Embryonic facial prominence (tissue), 1 donor: ENCODE measurements around the gene KRABD2.
"Not testable (repeated sequence)": the region's sequence is repeated elsewhere in the genome, so short reads cannot be mapped to it uniquely, and the experiment has no call there.

Experiments
- DNase-seq: peaks from one replicate; pipeline ENCODE4 v3.0.0-alpha.2; 2016; ENCODE audit errors: extremely low spot score

Gene KRABD2

DNA sequence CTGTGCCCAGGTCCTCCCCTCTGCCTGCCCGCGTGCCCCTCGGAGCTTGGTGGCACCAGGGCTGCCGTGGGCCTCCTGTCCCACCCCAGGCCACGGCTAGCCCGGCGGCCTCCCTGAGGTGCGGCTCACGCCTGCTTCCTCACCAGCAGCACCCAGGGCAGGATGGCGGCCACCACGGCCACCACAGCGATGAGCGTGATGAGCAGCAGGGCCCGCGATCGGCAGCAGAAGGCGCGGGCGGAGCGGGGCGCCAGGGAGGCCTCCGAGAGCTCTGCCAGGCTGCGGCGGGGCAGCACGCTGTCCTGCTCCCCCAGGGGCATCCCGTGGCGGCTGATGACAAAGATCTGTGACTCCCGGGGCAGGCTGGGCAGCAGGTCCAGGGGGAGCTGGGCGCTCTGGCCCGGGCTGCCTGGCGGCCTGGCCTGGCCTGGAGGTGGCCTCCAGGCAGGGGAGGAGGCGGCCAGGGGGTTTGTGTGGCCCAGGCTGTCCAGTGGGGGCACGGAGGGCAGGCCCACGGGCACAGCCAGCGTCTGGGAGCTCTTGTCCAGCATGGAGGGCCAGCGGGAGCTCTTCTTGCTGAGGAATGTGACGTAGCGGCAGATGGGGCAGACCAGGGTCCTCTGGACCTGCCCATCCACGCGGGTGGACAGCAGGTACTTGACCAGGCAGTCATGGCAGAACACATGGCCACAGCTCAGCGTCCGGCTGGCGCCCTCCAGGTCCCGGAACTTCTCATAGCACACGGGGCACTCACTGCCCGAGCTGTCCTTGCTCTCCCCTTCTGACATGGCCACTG is 16.4 kb upstream of the KRABD2 start:
- DNase-seq, result no peak

DNA sequence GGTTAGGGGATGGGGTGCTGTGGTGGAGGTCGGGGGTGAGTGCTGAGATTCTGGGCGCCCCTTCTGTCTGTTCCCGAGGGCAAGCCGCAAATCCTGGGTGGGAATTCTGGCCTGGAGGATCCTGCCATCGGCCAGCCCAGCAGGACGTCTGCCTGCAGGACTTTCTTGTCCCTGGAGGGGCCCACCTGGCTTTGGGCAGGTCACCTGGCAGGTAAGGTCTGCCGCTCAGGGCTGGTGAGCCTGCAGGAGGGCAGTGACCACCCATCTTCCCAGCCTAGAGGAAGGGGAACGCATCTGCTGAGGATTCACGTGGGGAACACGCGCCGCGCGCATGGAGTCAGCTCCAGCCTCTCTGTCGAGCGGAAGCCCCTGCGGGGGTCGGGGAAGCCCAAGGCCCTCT is 15.8 kb upstream of the KRABD2 start:
- no peak for DNase-seq

DNA sequence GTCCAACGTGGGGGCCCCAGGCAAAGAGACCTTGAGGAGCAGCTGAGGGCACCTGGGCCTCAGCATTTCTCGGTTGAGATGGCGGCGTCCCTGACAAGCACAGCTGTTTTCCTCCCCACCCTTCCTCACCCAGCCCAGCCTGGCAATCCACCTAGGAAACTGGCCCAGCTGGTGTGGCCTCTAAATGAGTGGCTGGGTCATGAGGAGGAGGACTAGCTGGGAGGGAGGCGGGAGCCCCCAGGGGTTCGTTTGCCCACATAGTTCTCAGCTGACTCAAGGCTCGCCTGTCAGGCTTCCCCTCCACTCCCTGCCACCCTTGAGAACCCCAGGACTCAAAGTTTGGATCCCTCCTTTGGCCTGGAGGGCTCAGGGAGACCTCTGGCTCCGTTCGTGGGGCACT is 15.2 kb upstream of the KRABD2 start:
- no peak for DNase-seq

DNA sequence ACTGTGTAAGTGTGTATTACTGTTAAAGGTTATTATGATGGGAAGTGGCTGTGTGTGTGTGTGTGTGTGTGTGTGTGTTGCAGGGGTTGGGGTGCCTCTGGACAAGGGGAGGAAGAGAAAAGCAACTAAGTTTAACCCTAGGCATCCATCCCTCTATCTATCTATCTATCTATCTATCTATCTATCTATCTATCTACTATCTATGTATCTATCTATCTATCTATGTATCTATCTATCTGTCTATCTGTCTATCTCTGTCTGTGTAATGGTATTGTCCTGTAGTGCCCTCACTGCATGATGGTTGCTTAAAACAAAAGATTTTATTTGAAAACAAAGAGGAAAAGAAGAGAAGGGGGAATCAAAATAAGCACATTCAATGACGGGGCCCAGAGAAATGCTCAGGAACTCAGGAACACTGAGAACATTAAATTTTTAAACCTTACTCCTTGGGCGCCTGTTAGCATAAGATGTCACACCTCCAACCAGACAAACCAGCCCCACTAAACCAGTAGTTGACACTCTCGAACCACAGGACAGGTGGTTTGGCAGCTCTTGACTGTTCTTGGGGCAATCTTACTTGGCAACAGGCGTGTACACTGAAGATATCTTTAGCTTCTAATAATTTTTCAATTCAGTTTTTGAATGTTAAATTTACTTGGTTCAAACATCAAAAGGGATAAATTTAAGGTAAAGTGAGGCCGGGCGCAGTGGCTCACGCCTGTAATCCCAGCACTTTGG is 11.6 kb upstream of the KRABD2 start:
- DNase-seq, result no peak

DNA sequence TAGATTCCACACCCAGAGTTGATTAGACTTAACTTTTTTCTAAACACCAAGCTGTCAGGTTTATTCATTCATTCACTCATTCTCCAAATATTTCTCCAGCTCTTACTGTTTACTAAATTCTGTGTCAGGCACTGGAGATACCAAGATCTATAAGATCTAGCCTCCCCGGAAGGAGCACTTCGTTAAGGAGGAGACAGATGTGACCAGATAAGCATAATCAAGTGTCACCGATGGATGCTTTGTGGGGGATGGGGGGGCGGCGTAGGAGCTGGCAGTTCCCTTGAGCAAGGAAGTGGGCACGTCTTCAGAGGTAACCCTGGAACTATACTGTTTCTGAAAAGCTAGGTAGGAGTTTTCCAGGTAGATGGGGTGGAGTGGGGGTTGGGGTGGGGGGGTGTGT is 10.3 kb upstream of the KRABD2 start:
- DNase-seq, result no peak

DNA sequence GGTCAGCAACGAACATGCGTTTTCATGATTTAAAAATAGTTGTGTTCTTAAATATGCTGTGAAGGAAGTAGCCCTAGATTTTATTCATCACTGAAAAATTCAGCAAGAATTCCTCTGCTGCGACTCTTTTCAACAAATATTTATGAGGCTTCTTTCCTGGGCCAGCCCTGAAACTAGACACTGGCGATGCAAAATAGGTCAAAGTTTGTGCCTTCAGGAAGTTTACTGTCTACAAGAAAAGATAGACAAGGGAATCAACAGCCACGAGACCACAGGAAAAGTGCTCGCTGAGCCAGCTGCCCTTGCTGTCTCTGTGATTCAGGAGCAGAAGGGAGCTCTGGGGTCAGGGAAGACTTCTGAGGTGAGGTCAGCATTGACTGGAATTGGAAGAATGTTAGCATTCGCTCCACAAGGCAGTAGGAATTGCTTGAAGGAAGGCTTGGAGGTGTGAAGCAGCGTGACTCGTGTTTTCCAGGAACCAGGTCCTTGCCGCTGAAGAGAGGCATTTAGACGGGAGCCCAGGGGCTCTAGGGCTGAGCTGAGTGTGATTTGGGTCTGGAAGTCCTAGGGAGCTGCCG is 8.4 kb upstream of the KRABD2 start:
- no peak for DNase-seq

DNA sequence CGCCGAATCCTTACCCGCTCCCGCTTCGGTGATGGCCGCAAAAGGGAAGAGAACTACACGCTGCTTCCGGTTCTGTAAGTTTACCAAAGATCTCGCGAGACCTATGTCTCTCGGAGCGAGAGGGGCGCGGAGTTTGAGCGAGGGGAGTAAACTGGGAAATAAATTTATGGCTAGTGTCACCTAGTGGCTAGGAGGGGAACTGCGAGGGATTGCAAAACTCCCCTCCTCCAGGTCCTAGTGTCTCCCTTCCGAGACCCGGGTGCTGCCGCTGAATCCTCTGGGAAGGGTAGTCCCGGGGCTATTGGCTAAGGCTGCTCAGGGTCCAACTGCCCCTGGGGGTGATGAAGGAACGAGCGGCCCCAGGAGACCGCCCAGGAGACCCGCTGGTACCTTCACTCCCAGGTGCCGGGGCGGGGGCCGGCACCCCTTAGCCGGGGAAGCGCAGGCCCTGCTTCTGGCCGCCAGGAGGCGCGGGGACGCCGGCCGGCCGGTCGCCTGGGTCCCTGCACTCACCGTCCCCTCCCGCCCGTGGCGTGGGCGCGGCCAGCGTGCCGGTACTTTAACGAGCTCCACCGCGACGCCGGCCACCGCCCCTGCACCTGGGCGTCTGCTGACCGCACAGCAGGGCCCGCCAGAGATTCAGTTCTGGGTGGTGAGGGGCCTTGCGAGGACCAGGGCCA is 6.8 kb upstream of the KRABD2 start, which contains the start of gene RPL26:
TSS of gene RPL26 (minus strand) at position 51 of the 680 bp plus-strand sequence. CDS start 883 bp downstream, outside the sequence.
- peak; percentile 98 for DNase-seq

DNA sequence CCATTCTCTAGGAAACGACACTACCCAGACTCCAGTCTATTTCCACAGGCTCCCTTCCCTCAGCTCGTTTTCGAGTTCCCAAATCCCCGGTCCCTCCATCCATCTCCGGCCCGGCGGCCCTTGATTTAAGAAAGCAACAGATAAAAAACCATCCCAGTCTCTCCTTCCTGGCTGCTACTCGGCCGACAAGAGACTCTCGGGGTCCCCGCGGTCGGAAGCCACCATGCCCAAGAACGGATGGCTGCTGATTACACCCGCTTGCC is 6.3 kb upstream of the KRABD2 start:
- DNase-seq, result no peak

DNA sequence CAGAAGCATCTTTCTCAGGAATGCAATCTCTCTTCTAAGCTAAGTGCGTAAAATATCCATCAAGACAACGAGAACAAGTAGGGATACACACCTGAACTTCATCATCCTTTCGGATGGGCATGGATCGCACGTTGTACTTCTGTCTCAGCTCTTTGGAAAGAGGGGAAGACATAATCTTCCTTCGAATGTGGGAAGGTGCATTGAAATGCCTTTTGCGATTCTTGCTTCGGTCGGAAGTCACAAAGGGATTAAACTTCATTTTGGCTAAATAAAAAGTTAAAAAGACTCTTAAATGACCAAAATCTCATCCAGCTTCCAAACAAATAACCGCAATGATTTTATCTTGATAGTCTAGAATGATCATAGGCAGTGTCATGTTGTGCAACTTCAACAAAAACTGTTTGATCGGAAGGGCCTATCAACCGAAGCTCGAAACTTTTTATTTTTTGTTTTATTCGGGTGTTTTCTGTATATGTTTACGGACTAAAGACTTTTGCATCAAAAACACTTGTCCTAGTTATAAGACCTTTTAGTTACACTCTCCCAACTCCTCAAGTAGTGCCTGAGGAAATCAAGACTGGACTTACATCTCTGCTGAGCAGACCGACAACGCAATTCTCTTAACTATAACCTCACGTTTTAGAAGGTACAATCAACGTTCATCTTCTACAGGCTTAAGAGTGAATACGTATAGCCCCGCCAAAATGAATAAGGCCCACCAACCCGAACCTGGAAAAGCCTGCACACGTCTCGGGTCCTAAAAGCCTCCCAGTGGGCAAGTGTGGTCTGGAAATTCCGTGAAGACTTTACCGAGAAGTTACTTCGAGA is 5.8 kb upstream of the KRABD2 start:
- no peak for DNase-seq

DNA sequence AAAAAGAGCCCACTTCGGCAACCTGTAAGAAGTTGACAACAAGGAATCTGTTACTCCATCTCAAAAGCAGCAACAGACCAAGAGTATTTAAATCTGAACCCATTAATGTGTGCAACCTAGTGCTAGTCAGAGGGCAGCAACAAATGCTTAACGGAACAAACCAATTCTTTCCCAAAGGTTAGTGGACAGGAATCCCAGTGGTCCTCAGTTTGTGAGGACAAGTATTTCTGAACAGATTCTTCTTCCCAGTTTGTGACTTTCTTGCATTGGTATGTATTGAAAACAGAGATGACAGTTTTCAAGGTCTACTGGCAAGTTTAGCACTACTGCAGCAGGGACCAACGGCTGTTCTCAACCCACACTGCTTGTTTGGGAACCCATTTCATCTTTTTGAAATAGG is 3.5 kb upstream of the KRABD2 start:
- no peak for DNase-seq

DNA sequence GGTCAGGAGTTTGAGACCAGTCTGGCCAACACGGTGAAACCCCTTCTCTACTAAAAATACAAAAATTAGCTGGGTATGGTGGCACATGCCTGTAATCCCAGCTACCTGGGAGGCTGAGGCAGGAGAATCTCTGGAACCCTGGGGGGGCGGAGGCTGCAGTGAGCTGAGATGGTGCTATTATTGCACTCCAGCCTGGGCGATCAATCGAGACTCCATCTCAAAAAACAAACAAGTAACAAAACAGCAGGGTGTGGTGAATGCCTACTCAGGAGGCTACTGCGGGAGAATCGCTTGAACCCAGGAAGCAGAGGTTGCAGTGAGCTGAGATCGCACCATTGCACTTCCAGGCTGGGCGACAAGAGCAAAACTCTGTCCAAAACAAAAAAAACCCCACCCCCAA is 1.6 kb upstream of the KRABD2 start:
- not testable (repeated sequence) for DNase-seq

DNA sequence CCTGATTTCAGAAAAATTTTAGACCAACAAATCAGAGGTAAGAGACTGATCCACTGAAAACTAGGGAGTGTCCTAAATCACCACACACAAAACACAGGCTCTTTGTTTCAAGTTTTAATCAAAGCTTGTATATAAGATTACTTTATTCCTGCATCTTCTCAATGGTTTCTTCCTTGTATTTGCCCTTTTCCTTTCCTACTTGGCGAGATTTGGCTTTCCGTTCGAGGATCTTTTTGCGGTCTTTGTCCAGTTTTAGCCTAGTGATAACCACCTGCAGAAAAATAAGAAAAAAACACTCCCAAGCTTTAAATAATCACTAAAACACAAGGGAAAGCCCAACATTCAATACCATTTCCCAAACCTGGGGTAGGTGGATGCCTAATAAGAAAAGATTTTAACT is 918 bp upstream of the KRABD2 start:
- DNase-seq, result no peak

DNA sequence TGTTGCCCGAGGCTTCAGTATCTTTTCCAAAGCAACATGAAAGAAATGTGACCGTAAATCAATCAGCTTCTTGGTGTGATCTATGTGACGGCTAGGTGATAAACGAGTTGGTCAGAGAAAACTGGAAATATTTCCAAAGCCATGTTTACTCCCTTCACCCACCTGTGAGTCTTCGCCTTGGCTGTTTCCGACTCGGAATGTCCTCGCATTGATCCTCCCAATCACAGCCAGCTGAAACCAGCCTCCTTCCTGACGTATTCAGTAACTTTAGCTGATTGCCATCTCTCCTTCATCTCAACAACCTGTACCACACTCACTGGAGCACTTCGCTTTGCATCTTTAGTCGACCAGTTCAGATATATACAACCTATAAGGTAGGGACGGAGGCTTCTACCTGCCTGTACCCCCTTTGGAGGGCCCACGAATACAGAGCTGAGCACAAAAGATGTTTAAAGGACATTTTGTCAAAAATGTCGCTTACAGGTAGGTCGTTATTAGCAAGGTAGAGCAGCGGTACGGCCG is 705 bp downstream of the KRABD2 start:
- DNase-seq, result no peak

DNA sequence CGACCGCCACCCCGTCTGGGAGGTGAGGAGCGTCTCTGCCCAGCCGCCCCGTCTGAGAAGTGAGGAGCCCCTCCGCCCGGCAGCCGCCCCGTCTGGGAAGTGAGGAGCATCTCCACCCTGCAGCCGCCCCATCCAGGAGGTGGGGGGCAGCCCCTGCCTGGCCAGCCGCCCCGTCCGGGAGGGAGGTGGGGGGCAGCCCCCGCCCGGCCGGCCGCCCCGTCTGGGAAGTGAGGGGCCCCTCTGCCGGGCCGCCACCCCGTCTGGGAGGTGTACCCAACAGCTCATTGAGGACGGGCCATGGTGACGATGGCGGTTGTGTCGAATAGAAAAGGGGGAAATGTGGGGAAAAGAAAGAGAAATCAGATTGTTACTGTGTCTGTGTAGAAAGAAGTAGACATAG is 2.6 kb downstream of the KRABD2 start:
- not testable (repeated sequence) for DNase-seq

DNA sequence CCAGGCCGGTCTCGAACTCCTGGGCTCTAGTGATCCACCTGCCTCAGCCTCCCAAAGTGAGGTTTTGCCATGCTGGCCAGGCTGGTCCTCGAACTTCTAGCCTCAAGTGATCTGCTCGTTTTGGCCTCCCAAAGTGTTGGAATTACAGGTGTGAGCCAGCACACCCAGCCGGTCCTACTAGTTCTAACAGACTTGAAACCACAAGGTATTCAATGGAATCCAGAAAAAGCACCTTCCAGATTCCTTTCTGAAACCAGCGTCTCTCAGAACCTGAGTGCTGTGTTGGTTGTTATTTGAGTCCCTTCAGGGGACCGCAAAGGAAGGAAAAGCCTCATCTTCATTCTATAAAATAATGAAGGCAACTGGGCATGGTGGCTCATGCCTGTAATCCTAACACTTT is 4.1 kb downstream of the KRABD2 start:
- no peak for DNase-seq

DNA sequence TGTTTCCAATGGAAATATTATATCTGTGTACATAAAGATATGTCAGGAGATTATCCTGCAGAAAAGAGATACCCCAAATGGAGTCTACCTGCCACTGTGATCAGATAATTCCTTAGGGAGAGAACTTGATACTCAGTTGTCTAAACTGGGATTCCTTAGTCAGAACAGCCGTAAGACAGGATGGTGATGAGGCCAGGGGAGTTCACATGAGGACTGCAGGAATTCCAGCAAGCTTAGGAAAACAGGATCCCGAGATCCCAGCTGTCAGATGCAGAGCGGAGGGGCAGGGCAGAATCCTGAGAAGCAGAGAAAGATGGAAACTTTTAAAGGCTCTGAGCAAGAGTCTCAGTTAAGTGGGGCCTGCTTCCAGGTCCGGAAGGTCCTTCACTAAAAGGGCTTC is 4.7 kb downstream of the KRABD2 start:
- DNase-seq, result no peak

DNA sequence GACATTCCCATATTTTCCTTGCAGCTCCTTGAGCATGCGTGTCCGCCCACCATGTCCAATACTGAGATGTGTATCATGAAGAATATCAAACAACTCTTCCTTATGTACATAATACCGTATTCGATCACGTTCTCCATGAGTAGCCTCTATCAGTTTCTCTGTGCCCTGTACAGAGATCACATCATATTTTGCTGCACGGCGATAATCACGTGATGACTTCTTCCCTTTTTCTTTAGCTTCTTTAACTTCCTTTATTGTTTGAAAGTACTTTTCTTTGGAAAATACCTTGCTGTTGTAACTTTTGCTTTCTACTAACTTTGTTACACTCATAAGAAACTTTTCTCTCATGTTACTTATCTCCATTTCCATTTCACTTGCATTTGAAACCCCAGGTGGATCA is 6.6 kb downstream of the KRABD2 start:
- no peak for DNase-seq

DNA sequence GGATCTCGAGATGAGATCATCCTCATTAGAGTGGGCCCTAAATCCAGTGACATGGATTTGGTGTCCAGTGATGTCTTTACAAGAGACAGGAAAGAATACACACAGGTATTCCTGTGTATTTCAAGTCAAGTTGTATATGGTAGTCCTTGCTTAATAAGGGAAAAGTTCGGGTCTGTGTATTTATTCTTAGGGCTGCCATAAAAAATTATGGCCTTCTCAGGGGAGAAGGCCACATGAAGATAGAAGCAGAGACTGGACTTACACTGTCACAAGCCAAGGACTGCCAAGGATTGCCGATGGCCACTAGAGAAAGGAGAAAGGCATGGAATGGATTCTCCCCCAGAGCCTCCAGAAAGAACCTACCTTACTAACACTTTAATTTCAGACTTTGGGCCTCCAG is 8.3 kb downstream of the KRABD2 start:
- no peak for DNase-seq

DNA sequence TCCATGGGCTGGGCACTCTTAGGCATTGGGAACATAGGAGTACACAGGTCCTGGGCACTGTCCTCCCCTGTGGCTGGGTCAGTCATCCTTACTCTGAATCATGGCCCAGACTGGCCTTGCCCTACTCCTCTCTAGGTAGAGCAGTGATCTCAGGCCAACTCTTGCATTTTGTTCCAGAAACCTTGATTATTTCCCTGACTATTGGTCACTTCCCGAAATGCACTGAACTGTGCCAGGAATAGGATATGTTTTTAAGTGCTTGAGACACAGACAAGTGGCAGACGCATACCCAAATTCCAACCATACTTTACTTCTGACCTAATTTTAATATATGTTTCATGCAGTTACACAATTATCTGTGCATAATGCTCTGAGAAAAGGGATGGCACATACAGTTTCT is 10.3 kb downstream of the KRABD2 start:
- DNase-seq, result no peak

DNA sequence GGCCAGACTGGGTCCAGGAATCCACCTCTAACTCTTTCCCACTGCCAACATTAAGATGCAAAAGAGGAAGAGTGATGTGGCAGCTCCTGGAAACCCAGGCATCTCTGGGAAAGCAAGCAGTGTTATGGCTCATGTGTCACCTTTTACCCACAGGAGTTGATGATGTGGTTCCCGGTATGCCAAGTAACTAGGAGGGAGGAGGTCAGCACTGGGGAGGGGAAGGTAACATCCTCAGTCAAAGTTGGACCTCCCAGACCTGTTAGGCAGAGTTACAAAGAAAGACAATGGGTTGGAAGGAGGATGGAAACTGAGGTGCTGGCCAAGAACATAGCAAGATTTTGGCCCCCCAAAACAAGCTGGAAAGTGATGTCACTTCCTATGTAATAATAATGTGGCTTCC is 11.4 kb downstream of the KRABD2 start:
- DNase-seq, result no peak

DNA sequence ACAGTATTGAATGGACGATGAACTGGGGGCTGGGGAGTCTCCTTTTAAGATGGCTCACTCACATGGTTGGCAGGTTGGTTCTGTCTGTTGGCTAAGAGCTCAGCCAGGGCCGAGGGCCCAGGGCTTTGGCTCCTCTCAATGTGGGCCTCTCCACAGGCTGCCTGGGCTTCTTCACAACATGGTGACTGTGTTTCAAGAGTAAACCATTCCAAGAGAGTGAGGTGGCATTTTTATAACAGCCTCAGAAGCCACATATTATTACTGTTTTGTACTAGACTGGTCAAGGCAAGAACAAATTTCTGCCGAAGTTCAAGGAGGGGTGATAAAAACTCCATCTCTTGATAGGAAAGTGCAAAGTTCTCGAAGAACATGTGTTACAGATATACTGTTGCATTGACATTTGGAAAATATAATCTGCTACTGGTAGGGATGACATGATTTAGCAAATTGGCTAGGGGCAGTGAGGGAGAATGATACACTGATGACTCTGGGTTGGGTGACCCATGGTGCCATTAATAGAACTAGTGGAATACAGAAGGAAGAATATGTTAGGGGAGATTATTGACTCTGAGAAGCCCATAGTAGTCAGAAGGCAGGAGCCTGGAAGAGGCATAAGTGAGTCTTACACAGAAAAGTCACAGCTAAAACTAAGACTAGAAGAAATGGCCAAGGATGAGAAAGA is 13.7 kb downstream of the KRABD2 start:
- no peak for DNase-seq
